SHP77 treated with DMSO at 0.1 percent for 48 hours (cell line): ENCODE results near the gene CD81.

Source experiments
- DNase-seq: peaks from one replicate; lab custom pipeline; 2025; lab: John Stamatoyannopoulos, UW

Gene CD81

GRCh38 chr11:2436521-2437031 lies 59.5 kb downstream of the CD81 start:
- no peak for DNase-seq

GRCh38 chr11:2437516-2437915 lies 60.4 kb downstream of the CD81 start:
- no peak for DNase-seq

- no peak for DNase-seq
Observed at GRCh38 chr11:2439820-2440219, 62.7 kb downstream of the CD81 start.

- DNase-seq: no peak
Observed at GRCh38 chr11:2440646-2441045, 63.5 kb downstream of the CD81 start.

- no peak for DNase-seq
Observed at GRCh38 chr11:2441171-2441570, 64.1 kb downstream of the CD81 start.

- DNase-seq: no peak
Observed at GRCh38 chr11:2442589-2442988, 65.5 kb downstream of the CD81 start.

GRCh38 chr11:2443406-2443805 lies 66.3 kb downstream of the CD81 start:
- DNase-seq: no peak

GRCh38 chr11:2443881-2444820 lies 67.0 kb downstream of the CD81 start, which contains the start of gene TRPM5:
TRPM5 (minus strand) TSS chr11:2444514; CDS start chr11:2423036, 21,478 bp downstream.
- no peak for DNase-seq

GRCh38 chr11:2444821-2445745 lies 68.0 kb downstream of the CD81 start, which contains the start of gene KCNQ1:
KCNQ1 (plus strand) TSS chr11:2445008; CDS start chr11:2445099, 91 bp downstream.
- no peak for DNase-seq

GRCh38 chr11:2445746-2446551 lies 68.8 kb downstream of the CD81 start:
- DNase-seq: no peak

- no peak for DNase-seq
Observed at GRCh38 chr11:2446590-2447252, 69.6 kb downstream of the CD81 start.
